T47D (cell line): Measurements from ENCODE around the gene XRCC4.
A peak's percentile ranks its signal among the peaks of the same experiment; 100 is the strongest.

Experiments
- DNase-seq, 2 experiments: peaks; one replicate each; pipeline versions ENCODE4 v3.0.0 to v3.0.0-alpha.2; 2011 to 2012; ENCODE audit warnings: low read depth in 1 of 2, low spot score in 1 of 2
- JUND ChIP-seq: IDR thresholded peaks from 2 replicates; pipeline ENCODE4 v1.6.1; 2012; ENCODE audit warnings: low read depth
- in situ Hi-C: cut with HindIII; loops from 2 replicates; pipeline ENCODE4 v1.10.0; 2016; ENCODE audit warnings: low sequenced_read_pairs, low pct_unique_long_range_greater_than_20kb

Gene XRCC4

DNA sequence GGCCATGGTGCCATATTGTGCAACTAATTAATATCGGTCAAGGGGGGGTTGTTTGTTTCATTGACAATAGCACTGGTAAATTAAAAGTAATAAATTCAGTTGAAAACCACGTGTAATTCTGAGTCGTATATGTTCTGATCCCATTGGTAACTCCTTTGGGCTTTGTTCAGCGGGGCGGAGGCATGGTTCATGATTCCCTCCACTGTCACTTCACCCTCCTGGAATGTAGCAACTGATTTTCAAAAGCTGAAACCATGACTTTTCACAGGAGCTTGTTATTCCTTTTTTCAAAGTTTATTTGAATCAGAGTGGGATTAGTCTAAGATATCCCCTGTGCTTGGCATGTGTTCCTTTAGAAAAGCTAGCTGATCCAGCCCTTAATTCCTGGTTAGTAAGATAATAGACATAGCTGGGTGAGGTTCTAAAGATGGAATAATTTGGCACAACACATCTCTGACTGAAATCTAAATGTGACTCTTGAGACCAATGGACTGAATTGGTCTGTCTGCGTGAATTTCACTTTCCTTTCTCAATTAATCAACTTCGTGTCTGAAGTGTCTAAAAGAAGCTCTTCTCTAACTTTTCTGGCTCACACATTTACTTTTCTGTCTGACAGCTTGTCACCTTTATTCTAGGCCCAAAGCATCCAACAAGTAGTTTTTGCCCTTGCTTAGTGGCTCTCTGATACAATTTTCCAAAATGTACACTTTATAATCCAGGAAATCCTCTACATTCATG is 208.5 kb downstream of the XRCC4 start:
- TF ChIP-seq JUND: no peak
- in situ Hi-C loops: no loop called here
- DNase-seq: no peak

- no peak for DNase-seq
- in situ Hi-C loops: no loop called here
- TF ChIP-seq JUND: no peak
These were observed 216.9 kb downstream of the XRCC4 start for GRCh38 chr5:83294246-83294645.

DNA sequence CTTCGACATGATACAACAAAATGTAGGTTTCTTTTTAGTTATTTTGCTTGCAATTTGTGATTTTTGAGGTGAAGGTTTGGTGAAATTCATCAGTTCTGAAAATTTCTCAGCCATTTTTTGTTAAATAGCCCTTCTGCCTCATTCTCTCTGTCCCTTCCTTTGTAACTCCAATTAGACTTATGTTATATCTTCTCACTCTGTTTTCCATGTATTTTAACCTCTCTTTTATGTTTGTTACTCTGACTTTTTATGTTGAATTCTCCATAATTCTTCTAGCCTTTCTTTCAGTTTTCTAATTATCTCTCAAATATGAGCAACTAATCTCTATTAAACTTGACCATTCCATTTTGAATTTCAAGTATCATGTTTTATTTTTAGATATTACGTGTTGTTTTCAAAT is 222.0 kb downstream of the XRCC4 start:
- DNase-seq: no peak
- TF ChIP-seq JUND: no peak
- in situ Hi-C loops: no loop called here

DNA sequence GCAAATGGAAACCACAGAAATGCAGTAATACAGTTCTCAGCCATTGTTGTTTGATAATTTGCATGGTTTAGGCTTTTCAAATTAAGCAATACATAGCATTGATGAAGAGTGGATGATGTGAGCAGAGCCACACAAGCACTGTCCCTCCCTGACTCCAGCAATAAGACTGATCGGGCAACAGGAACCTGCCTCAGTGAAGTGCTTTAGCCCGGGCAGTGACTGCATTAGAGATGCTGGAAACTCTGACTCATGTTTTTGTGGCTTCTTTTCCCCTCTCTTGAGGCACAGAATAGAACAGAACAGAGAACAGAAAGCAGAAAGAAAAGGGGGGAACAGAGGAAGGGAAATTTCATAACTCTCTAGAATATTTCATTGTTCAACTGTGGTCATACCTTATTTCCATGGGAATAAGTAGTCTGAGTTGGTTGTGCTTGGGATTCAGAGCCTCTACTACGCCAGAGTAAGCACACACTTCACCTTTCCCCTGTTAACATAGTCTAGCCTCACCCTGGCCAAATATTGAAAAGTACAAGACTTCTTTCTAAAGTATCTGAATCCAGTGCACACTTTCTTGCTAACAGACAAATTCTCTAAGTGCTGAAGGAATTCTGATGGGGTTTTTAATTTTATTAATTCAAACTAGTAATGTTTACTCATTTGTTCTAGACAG is 229.4 kb downstream of the XRCC4 start:
- no peak for DNase-seq
- no peak for TF ChIP-seq JUND
- in situ Hi-C loops: no loop called here

GRCh38 chr5:83312663-83313062 is 235.3 kb downstream of the XRCC4 start:
- TF ChIP-seq JUND: no peak
- in situ Hi-C loops: no loop called here
- no peak for DNase-seq

GRCh38 chr5:83313436-83313835 is 236.1 kb downstream of the XRCC4 start:
- in situ Hi-C loops: no loop called here
- no peak for DNase-seq
- TF ChIP-seq JUND: no peak

DNA sequence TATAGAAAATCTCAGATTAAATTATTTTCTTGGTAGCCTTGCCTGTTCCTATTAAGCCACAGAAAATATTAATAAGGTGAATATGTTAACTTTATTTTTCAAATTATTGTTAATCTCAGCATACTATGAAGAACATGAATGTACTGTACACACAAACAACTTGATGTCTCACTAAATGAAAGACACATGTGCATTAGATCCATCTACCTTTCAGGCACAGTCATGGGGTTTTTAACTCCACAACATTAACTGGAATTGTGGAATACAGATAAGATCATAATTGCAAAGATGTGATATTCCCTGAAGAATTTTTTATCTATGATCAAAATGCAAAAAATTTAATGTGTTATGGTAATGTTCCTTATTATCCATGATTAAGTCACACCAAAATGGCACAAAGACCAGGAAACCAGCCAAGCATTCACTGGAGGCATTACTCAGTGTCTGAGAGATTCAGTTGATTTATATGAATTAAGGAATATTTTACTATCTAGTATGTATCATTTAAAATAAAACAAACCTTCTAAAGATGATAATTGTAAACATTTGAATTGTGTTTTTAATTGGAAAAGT is 244.2 kb downstream of the XRCC4 start:
- in situ Hi-C loops: no loop called here
- no peak for TF ChIP-seq JUND
- no peak for DNase-seq

DNA sequence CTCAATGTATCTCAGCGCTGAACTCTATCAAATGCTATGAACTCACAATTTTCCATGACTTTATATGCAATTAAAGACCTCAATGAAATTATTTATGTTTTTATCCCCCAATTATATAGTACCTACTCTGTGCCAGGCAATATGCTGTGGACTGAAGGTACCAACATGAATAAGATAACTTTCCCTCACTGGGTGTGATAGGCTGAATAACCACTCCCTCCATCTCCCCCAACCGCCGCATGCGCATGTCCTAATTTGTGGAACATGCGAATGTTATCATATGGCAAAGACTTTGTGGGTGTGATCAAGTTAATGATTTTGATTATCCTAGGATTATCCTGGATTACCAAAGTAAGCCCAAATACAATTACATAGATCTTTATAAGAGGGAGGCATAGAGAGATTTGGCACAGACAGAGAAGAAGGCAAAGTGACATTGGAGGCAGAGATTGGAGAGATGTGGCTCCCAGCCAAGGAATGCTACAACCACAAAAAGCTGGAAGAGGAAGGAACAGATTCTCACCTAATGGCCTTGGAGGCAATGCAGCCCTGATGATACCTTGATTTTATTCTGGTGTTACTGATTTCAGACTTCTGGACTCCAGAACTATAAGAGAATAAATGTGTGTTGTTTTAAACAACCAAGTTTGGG is 245.1 kb downstream of the XRCC4 start:
- peak; percentile 74; the same call in 1 of the 2 replicates for TF ChIP-seq JUND
- in situ Hi-C loops: no loop called here
- peak in 1 of 2 experiments; percentile 81 for DNase-seq

DNA sequence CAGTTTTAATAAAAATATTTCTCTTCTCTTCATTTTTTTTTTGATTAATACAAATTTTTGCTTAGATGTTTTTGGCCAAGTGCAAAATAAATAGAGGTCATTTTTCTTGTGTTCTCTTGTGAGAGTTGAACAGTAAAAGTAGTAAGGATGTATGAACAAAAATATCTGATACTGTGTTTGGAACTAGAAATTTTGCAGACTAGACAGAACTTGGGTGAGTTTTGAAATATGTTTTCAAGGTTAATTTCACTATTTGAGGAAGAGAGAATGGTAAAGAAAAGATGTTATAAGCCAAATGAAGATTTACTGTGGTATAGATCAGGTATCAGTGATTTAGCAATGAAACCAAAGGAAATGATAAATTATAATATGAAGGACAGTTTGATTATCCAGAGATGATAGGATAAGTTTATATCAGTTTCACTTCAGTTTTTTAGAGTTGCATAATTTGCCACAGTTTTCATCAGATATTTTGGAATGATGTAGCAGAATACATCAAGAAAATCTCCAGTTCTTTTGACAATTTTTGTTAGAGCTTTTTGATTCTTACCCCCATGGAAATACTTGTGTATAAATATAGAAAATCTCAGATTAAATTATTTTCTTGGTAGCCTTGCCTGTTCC is 246.3 kb downstream of the XRCC4 start:
- in situ Hi-C loops: no loop called here
- no peak for DNase-seq
- TF ChIP-seq JUND: no peak

DNA sequence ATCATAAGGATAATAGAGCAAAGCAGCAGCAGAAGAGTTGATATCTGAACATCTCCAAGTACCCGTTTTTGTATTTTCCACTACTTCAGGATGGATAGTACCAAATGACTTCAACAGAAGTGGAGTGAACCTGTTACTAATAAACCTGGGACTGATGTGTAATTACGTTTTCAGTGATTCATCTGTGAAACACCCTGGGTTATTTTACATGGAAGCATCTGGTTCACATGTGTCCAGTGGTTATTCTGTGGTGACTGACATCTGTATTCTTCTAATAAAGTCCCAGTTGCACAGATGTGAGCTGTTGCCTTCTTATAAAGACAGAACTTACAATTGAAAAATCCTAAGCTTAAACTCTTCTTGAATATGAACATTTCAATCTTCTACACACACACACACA is 254.5 kb downstream of the XRCC4 start:
- in situ Hi-C loops: no loop called here
- no peak for DNase-seq
- no peak for TF ChIP-seq JUND

- no peak for TF ChIP-seq JUND
- no peak for DNase-seq
- in situ Hi-C loops: no loop called here
These were observed 260.2 kb downstream of the XRCC4 start for GRCh38 chr5:83337453-83338035.

DNA sequence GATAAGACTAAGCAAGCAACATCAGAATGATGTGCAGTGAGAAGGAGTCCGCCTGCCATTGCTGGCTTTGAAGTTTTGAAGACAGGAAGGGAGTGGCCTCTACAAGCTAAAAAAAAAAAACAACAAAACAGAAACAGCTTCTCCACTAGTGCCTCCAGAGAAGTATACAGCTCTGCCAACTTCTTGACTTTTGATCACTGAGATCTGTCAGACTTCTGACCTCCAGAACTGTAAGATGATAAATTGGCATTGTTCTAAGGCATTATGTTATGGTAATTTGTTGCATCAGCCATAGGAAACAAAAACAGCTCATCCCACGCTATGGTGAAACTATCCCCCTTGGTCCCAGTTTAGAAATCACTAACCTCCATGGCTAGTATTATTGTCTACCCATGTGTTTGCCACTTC is 263.2 kb downstream of the XRCC4 start:
- in situ Hi-C loops: no loop called here

More for the DNA sequence above, 263.2 kb downstream of the XRCC4 start:
- no peak for DNase-seq
- no peak for TF ChIP-seq JUND
